GM19372 (cell line): ENCODE results near the gene RASL11B.

Source experiments
- ATAC-seq: cut with Tn5 transposase; IDR thresholded peaks from one replicate; pipeline ENCODE4 v1.9.1; 2021; ENCODE audit warnings: mild to moderate bottlenecking, low read depth, moderate library complexity; ENCODE audit not compliant: unreplicated experiment

RASL11B gene

DNA sequence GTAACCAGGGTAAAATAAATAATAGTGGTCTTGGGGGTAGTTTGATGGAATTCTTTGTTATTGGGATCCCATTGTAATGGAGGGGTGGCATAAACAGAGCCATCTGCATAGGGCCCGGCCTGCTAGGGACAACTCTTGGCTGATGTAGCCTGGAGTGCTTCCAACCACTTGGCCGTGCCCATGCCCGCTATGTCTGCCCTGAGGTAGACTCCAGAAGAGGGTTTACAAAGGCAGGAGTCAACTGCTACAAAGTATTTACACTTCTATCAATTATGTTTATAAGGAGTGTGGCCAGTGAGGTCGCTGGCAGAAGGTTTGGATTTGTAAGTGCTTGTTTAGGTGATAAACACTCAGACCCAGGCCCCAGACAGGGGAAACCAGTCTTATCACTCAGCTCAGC is 8.1 kb downstream of the RASL11B start:
- no peak for ATAC-seq

DNA sequence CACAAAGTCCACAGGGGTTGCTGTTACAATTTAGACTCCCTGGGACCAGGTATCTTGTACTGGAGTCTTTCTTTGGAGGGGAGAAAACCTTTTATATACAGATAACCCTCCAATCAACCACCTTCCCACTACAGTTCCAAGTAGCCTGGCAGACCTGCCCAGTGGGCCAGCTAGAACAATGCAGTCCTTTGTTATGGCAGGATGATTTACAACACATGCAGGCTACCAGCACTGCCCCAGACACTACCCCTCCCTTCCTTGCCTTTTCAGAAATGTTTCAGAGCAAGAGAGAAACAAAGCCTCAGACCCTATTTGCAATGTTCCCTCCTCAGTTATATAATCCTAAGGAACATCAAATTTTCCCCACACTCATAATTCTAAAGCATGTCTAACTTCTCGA is 11.1 kb downstream of the RASL11B start:
- ATAC-seq: no peak

DNA sequence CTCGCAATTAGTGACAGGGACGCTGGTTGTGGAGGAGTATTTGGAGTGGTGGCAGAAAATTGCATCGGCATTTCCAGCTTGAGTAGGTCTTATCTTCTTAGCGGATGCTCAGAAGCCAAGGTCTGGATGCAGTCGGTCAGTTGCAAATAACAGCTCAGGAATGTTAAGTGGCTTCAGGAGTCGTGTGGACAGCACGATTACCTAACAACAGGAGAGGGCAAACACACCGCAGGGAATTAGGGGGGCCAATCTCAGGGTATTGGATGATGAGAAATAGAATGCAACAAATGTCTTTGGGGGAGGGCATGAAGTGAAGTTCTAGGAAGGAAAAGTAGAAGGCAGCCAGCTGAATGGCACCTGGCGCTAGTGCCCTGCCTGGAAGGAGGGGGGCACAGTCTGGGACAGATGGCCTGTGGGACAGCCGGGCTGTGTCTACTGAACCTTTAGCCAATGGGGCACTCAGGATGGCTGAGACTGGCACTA is 11.8 kb downstream of the RASL11B start:
- ATAC-seq: no peak

DNA sequence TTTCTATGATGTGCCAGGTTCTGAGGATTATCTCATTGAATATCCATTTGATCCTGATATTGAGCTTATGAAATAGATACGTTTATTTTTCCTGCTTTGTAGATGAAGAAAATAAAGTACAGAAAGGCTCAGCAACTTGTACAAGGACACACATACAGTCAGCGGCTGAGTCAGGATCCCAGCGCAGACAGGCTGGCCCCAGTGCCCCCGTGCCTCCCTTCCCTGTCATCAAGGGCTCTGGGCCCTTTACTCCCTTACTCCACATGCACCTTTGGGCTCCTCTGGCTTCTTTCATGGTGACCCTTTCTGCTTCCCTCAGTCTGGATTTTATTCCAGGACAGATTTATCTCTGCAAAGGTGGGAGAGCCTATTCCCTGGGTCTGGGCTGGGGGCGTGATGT is 12.8 kb downstream of the RASL11B start:
- no peak for ATAC-seq

DNA sequence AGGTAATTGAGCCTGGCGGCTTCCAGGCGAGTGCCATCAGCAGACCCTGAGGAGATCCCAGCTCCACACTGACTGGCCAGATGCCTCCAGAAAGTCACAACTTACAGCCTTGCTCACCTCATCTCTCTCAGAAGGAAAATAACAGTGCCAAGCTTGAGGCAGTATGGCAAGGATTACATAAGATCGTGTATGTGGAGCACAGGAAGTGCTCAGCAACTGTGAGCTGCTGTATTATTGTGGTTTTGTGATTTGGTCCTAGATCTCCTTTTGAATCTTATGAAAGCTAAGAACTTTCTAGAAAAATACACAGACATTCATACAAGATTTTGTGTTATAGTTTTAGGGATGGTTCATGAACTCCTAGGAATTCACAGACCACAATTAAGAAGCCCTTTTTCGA is 14.0 kb downstream of the RASL11B start:
- no peak for ATAC-seq

DNA sequence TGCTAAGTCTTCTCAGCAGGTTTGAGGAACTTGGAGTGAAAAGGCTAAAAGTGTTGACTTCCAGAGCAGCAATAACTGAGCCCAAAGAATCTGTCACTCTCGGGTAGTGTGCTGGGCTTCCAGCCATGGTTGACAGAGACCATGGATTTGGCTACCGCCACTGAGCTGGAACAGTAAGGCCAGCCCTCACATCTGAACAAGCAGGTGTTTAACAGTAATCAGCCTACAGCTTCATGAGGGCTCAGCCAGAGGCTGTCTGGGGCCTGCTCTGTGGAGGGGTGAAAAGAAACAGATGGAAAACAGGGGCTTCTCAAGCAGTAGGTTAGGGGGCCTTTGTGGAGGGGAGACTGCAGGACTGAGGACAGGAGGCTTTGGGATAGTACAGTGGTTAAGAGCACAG is 14.9 kb downstream of the RASL11B start:
- ATAC-seq: no peak

DNA sequence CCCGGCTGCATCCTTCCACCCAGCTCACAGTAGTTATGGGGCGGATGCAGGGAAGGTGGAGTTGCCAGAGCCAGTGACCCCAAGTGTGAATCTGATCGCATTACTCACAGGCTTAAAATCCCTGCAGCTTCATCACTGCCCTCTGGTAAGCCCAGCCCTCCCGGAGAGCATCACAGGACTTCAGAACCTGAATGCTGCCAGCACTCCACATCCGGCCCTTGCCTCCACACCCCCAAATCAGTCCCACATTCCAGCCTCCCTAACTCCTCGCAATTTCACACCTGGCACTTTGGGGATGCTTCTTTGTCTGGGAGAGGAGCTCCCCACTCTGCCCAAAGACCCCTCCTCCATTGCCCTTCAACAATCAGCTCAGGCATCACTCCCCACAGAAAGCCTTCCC is 15.6 kb downstream of the RASL11B start:
- no peak for ATAC-seq

DNA sequence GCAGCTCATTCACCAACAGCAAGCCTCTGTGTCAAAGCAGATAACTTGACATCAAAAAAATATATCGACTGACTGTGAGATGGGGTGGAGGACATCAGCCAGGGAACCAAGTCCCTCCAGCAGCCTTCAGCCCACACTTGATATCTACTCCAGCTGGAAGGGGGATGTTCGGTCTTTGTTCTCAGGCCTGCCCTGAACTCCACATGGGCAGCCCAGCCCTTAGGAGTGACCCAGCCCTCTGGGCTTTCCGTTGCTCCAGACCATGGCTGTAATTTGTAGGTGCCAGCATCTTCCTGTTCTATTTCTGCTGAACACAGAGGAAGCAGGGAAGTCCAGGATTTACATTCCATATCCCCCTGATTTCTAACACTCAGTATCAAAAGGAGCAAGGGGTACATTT is 17.4 kb downstream of the RASL11B start:
- no peak for ATAC-seq

DNA sequence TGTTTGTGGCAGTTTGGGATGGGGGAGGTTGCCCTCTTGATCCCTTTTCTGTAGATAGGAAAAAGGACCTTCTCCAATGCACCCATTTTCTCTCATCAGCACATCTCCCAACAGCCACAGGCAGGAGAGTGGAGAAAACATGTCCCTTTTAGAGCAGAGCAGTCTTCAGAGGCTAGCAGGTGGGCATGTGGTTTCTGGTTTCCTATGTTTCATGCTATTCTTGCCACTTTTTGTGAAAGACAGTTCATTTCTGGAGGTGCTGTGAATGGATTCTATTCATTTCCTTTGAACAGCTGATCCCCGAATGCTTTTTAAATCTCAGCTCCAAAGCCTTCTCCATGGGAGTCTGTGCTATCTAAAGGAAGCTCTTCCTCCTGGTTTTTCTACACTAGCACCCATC is 18.9 kb downstream of the RASL11B start:
- ATAC-seq: no peak

DNA sequence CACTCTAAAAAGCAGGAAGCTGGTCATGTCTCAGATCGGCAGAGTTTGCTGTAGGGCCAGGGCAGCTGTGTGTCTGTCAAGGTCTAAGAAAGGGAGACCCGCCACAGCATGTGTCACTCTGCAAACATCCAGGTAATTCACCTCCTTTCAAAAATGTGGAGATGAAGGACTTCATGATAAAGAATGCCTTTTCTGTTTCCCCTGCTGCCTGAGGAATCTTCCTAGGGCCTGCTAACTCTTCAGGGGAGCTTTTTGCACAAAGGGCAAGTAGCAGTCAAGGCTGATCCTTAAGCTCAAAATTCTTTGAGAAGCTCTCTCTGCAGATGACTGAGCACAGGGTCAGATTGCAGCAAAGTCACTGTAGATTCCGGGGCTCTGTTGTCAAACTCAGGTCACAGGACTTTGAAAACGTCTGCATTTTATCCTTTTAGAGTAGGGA is 21.1 kb downstream of the RASL11B start:
- no peak for ATAC-seq

DNA sequence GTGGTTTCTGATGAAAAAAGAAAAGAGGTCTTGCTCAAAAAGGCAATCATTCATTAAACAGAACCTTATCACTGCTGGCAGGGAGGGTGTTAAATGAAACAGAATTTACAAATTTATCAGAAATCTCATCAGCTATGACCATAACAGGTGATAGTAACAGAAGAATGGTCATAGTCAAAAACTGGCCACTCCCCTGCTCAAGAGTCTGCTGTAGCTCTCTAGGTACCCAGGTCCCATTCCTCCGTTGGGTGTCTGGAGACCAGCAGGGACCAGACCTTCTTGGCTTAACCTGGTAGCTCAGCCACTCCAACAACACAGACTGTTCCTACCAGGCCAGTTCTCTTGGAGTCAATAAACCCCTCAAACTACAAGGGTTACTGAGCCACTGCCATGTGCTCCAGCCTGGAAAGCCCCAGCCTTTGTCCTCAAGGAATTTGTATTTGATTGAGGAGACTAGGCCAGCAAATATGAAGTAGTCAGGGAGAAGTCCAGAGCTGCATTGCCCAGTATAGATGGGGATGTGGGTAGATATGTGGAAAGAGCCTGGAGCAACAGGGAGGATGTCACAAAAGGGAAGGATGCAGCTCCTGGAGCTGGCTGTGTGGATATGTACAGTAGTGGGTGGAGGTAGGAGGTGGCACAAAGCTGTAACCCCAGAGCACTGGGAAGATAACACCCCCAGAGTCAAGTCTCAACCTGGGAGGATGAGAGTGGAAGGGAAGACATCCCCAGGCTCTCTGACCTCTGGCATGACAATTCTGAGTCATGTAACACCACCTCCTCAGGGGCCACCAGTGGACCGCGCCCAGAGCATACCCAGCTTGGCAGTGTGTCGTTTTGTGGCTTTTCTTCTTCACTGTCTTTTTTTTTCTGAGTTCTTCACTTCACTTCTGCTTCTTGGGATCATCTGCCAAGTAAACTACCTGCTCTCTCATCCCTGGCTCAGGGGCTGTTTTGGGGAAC is 21.9 kb downstream of the RASL11B start:
- no peak for ATAC-seq

DNA sequence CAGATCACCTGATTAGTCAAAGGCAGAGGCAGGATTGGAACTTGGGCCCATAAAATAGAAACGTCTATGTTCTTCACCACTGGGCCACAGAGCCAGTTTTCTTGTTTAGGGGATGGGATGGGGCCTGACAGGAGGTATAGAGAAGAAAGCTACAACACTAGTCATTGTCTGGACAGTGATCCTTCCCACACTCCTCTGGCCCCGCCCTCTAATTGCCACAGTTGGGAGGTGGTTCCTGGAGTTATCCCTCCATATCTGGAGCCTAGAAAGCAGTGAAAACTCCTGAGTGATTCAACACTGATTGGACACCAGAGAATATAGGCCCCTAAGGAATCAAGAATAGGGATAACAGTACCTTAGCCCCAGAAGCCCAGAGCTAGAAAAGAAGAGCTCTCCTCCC is 22.9 kb downstream of the RASL11B start:
- no peak for ATAC-seq

DNA sequence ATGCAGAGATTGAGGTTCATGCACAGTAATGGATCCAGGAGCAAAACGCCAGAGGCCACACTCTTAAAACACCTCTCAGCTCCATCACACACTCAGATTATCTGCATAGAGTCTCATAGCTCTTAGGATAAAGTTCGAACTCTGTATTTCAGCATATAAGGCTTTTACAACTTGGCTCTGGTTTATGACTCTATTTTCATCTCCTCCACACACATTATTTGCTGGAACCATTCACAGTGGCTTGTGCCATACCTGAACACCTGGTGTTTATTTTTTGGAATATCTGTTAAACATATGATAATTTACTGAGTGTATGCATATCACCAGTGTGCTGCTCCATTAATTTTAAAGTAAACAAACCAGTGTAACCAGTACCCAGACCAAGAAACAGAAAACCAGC is 27.2 kb downstream of the RASL11B start:
- ATAC-seq: no peak

DNA sequence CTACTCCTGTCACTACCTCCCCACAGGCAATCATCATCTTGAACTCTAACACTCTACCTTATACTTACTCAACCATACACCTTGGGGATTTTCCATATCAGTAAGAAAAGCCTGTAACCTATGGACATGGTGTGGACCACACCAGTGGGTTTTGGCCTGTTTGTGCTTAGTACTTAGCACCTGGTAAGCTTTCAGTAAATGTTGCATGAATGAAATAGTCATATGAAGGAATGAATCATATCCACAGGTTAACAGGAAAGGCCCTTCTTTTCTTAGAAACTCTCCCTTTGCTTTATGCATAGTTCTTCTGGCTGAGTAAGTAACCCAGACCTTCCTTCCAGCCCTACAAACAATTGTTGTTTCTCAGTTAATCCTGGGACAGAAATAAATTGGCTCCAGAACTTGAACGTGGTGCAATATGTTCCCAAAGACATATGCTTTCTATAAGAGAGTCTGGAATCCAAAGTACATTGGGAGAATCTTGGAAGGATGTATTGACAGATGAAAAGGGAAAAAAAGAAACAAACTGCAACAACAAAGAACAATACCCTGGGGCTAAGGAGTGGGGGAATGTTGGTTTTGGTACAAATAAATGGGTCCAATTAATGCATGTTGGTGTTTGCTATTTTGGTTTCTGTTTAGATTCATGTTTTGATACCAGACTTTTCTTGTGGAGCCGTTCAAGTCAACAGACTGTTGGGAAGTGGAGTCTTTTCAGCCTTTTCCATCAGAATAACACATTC is 27.8 kb downstream of the RASL11B start:
- no peak for ATAC-seq

DNA sequence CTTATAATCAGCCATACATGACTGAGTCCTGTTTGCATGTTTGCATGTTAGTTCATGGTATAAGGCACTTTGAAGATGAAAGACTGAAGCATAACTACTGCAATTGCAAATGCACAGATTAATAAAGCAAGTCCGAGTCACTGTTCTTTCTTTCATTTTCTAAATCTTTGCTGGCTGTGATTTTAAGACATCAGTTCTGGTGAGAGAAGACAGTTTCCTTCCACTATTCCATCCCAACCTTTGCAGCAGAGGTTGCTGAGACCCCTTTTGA is 28.3 kb downstream of the RASL11B start:
- no peak for ATAC-seq

DNA sequence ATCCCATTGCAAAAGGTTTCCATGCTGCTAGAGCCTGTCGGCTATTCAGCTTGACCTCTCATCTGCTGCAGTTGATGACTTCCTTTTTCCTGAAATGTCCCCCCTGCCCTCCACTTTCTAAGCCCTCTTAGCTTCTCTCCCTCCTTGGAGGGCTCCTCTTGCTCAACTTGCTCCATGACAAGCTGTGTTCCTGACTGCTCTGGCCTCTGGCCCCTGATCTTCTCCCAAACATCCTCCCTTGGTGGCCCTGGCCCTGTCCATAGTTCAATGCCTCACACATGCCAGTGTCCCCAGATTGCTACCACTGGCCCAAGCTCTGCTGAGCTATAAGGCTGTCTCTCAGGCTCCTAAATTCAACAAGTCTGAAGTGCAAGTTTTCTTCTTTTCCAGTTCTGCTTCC is 29.6 kb downstream of the RASL11B start:
- ATAC-seq: no peak

DNA sequence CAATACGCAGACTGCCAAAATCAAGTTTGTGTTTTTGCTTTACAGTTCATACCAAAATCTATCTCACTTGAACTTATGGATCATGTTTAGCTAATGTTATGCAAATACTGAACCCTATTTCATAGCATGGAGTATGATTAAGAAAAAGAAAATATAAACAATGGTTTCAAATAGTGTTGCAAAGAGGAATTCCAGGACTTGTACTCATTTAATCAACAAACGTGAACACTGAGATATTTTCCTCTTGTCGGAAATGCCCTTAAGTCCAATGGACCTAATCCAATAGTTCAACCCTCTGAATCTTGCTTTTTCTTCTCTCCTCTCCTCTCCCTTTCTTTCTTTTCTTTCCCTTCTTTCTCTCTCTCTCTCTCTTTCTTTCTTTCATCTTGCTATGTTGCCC is 30.8 kb downstream of the RASL11B start:
- ATAC-seq: no peak

DNA sequence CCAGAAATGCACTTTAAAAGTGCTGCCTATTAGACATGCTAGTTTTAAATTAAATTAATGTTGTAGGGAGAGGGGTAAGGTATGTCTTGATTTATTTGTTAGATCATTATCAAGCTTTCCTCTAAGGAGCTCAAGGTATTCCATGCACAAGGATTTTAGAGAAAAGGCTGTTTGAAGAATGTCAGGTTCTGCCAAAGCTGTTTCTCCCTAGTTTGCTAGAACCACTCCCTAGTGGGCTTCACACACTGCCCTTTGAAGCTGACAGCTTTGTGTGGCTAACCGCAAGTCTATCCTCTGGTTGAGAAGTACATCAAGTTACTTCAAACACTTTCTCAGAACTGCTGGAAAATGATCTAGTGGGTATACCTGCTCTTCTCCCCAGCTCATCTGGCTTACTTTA is 32.3 kb downstream of the RASL11B start:
- no peak for ATAC-seq

DNA sequence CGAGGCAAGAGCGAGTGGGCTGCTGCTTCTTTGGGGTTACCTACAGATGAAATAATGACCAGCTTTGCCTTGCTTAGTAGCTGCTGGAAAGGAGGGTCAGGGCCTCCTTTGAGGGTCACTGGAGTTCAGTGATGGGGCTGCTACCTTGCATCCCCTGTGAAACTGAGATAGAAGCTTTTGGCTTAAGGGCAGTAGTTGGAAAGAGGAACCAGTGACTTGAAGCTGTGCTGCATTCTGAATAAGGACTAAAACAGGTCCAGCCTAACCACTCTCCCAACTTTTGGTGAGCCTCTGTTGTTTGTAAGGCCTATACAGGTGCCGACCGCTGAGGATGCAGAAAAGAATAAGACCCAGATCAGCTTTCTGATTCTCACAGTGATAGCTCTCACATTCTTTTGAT is 41.2 kb downstream of the RASL11B start:
- no peak for ATAC-seq

DNA sequence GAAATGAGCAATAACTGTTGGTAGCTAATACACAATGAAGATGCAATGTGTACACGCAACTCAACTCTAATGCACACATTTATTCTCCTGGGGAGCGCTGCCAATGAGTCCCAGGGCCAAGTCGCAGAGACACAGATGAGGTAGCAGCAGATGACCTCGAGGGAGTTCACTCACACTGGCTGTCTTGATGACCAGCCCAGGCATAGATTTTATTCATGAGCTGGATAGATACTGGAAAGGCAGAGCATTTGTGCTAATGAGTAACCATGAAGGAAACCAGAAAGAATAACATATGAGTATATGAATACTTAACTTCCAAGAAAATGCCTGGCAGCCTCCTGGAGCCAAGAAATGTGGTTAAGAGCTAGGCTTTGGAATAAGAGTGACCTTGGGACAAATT is 42.3 kb downstream of the RASL11B start:
- ATAC-seq: no peak

DNA sequence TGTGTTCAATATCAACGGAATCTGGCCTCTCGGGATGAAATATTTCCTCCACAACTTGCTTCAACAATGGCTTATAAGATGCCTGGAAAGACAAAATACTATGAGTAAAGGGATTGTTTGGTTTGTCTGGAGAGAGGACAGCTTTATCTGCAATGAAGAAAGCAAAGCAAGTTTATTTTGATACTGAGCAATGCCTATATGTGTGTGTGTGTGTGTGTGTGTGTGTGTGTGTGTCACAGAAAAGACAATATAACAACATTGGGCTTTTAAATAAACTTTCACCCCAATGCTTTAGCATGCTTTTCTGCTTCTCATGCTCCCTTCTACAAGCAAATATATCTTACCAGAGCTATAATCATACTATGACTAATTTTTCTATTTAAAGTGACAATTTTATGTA is 45.4 kb downstream of the RASL11B start:
- no peak for ATAC-seq

DNA sequence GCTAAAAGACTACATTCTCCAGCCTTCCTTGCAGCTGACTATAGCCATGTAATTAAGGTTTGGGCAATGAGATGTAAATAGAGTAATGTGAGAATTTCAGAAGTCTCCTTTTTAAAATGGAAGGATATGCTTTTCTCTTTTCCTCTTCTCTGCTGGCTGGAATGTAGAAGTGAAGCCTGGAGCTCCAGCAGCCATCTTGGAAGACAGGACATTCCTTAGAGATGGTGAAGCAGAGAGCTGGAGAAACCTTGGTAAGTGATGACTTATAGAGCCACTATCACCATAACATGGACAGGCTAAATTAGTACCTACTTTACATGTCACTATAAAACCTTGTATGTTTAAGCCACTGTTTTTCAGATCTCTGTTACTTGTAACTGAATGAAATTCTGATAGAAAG is 48.0 kb downstream of the RASL11B start:
- no peak for ATAC-seq
